NCI-H1092 treated with DMSO at 0.1 percent for 48 hours (cell line): ENCODE measurements around the gene COX14.
"Not testable (repeated sequence)": the region's sequence is repeated elsewhere in the genome, so short reads cannot be mapped to it uniquely, and the experiment has no call there.

Experiments
- DNase-seq: peaks from one replicate; lab custom pipeline; 2025; lab: John Stamatoyannopoulos, UW

COX14 gene

GRCh38 chr12:50154947-50155346 is 42.9 kb downstream of the COX14 start:
- not testable (repeated sequence) for DNase-seq

- DNase-seq = no peak
These were observed 44.6 kb downstream of the COX14 start for GRCh38 chr12:50156641-50157040.

GRCh38 chr12:50157259-50157658 is 45.2 kb downstream of the COX14 start:
- no peak for DNase-seq

GRCh38 chr12:50160643-50161042 is 48.6 kb downstream of the COX14 start:
- DNase-seq = no peak

- DNase-seq = no peak
These were observed 50.2 kb downstream of the COX14 start for GRCh38 chr12:50162230-50162629.

GRCh38 chr12:50164963-50165362 is 52.9 kb downstream of the COX14 start:
- no peak for DNase-seq

GRCh38 chr12:50166799-50167048 is 54.7 kb downstream of the COX14 start:
- DNase-seq = no peak

GRCh38 chr12:50167049-50167828 is 55.2 kb downstream of the COX14 start, which contains the start of gene CERS5:
CERS5 (minus strand) TSS chr12:50167369; CDS start chr12:50167297, 72 bp downstream.
- peak; percentile 96 for DNase-seq
